IPS-11a (cell line): ENCODE measurements around the gene ADCY2.

Experiments used
- H3K4me3 ChIP-seq: one replicate; pipeline ENCODE4 v1.5.1; 2013; ENCODE audit warnings: low read depth, low read length, control low read depth

Gene ADCY2

GRCh38 chr5:7815892-7816534 is 420.1 kb downstream of the ADCY2 start:
- H3K4me3 ChIP-seq, result no peak overlapping the region

GRCh38 chr5:7816535-7816901 is 420.6 kb downstream of the ADCY2 start:
- no peak overlapping the region for H3K4me3 ChIP-seq

- H3K4me3 ChIP-seq, result no peak overlapping the region
These were observed 426.5 kb downstream of the ADCY2 start for GRCh38 chr5:7822449-7822848.

- no peak overlapping the region for H3K4me3 ChIP-seq
These were observed 427.7 kb downstream of the ADCY2 start for GRCh38 chr5:7823594-7823993.

DNA sequence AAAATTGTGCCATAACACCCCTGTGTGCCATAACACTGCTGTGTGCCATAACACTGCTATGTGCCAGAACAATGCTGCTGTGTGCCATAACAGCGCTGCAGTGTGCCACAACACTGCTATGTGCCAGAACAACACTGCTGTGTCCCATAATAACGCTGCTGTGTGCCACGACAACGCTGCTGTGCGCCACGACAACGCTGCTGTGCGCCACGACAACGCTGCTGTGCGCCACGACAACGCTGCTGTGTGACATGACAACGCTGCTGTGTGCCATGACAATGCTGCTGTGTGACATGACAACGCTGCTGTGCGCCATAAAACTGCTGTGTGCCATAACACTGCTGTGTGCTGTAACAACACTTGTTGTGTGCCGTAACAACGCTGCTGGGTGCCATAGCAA is 429.1 kb downstream of the ADCY2 start:
- H3K4me3 ChIP-seq, result no peak overlapping the region

DNA sequence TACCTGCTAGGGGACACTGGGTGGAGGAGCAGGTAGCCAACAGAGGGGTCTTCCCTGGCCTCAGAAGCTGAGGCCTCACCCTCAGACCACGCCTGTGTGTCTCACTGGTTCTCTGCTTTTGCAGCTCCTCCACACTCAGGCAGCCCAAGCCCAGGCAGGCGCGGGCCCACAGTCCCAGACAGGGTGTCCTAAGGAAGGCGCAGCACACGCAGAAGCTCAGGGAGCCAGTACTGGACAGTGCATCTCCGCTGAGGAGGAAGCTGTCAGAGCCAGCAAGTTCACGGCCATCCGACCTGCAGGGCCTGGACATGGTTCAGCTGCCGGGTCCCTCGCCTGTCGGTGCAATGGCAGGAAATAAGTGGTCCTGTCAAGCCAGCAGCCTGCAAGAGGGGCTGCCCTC is 429.7 kb downstream of the ADCY2 start:
- H3K4me3 ChIP-seq, result no peak overlapping the region

GRCh38 chr5:7827610-7828009 is 431.7 kb downstream of the ADCY2 start:
- H3K4me3 ChIP-seq, result no peak overlapping the region

DNA sequence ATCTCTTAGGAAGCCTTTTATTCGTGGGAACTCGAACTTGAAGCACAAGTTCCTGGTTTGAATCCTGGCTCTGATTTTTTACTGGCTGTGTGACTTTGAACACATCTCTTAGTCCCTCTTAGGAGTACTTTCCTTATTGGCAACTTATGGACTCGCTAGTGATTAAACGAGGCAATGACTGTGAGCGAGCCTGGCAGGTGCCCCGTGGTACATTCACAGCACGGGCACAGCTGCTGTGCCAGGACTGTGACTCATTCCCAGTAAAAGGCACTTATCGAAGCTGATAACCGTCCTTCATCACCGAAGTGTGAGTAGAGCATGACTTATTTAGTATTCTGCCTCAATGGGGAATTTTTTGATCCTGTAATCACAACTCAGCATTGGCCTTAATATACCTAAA is 432.3 kb downstream of the ADCY2 start:
- H3K4me3 ChIP-seq, result no peak overlapping the region

DNA sequence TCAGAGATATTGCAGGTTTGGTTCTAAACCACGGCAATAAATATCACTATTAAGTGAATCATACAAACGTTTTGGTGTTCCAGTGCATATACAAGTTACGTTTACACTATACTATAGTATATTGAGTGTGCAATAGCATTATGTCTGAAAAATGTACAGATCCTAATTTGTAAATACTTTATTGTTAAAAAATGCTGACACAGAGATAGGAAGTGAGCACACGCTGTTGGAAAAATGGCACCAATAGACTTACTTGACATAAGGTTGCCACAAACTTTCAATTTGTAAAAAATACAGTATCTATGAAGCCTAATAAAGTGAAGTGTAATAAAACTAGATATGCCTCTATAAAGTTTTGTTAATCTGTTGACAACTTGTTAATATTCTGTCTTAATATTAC is 439.0 kb downstream of the ADCY2 start:
- H3K4me3 ChIP-seq, result no peak overlapping the region

DNA sequence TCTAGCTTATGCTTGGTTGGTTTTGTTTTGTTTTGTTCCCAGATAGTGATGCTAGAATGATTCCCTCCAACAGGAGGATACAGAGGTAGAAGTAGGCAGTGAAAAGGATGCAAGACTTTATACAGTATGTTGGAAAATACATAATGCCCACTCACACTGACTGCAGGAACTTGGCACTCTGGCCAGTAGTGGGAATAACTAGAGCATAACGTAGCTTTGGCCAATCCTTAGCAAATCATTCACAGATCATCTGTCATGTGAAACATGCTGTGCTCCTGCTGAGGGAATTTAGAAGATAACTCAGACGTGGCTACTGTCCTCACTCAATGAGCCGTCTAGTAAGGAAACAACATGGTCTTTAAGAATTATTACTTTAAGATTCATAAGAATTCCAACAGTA is 441.5 kb downstream of the ADCY2 start:
- no peak overlapping the region for H3K4me3 ChIP-seq

DNA sequence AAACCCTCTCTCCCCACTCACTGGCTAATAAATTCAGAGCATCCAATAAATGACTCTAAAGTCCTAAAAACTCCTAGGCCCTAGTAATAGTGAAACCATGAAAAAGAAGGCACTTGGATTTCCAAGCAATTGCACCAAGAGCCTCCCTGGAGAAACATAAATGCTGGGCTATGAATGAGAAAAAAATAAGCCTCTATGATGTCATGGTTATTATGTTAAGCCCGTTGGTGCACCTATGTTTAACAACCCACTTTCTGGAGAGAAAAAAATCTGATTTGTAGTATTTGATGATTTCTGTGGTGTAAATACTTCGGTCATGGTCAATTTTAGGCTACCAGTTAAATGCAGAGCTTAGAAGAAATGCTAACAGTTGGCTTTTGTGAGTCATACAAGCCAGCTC is 446.6 kb downstream of the ADCY2 start:
- H3K4me3 ChIP-seq, result no peak overlapping the region

DNA sequence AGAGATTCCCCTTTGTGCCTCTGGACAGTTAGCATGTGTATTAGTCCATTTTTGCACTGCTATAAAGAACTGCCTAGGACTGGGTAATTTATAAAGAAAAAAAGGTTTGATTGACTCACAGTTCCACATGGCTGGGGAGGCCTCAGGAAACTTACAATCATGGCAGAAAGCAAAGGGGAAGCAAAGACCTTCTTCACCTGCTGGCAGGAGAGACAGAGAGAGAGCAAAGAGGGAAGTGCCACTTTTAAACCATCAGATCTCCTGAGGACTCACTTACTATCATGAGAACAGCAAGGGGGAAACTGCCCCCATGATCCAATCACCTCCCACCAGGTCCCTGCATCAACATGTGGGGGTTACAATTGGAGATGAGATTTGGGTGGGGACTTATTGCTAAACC is 449.0 kb downstream of the ADCY2 start:
- H3K4me3 ChIP-seq, result no peak overlapping the region

GRCh38 chr5:7845557-7845956 is 449.6 kb downstream of the ADCY2 start:
- no peak overlapping the region for H3K4me3 ChIP-seq

DNA sequence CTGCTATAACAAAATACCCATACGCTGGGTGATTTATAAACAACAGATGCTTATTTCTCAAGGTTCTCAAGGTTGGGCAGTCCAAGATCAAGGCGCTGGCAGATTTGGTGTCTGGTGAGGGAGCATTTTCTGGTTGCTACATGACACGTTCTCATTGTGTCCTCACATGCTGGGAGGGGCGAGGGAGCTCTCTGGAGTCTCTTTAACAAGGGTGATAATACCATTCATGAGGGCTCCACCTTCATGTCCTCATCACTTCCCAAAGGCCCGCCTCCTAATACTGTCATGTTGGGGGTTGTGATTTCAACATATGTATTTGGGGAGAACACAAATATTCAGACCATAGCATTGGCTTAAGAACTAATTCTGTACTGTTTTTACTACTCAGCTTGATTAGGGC is 450.4 kb downstream of the ADCY2 start:
- H3K4me3 ChIP-seq, result no peak overlapping the region

GRCh38 chr5:7848296-7848695 is 452.4 kb downstream of the ADCY2 start:
- H3K4me3 ChIP-seq, result no peak overlapping the region

DNA sequence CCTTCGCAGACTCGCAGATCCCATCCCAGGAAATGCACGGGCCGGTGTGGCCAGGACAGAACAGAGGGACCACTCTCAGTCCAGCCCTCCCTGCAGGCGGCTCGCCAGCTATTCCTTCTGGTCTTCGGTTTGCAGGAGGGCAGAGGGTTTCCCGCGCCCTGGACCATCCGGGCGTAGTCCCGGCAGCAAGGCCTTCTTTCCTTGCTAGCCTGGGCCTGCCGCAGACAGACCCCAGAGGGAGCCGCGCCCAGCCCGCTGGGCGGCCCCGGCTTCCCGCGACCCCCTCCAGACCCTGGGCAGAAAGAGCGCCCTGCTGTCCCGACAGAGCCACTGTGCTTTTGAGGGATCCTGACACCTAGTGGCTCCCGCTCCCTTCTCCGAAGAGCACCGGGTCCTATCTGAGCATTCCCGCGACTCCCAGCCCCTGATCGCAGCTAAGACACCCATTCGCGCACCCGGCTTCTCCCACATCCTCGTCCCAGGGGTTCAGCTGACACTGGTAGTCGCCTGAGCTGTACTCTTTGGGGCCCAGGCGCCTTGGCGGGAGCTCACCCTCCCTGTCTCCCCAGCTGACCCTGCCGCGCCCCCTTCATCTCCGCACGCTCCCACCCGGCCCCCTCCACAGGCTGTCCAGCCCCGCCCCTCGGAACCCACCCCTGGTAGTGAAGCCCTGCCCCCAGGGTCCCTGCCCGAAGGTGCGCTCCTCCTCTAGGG is 453.9 kb downstream of the ADCY2 start:
- peak overlapping the region; percentile 56 for H3K4me3 ChIP-seq

GRCh38 chr5:7850395-7851239 is 454.7 kb downstream of the ADCY2 start, which contains the start of gene CFAP90:
Gene CFAP90 (minus strand): TSS chr5:7851133. CDS start chr5:7851021, 112 bp downstream.
- peak within 1 kb of the TSS; percentile 56 for H3K4me3 ChIP-seq

DNA sequence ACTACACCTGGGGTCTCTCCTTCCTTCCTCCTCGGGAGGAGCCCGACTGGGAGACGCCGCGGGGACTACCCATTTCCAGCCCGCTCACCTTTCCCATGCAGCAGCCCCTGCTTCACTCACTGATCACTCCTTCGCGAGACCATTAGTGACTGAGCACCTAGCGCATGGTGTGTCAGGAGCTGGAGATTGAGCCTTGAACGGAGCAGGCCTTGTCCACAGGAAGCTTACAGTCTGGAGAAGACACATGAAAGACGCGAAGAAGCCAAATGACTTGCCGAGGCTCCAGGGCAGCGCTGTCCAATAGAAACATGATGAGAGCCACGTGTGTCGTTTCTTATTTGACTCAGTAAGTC is 455.3 kb downstream of the ADCY2 start:
- peak overlapping the region; percentile 55 for H3K4me3 ChIP-seq

GRCh38 chr5:7851617-7852289 is 455.8 kb downstream of the ADCY2 start:
- H3K4me3 ChIP-seq, result no peak overlapping the region

- no peak overlapping the region for H3K4me3 ChIP-seq
These were observed 456.6 kb downstream of the ADCY2 start for GRCh38 chr5:7852542-7852941.

GRCh38 chr5:7852988-7853387 is 457.1 kb downstream of the ADCY2 start:
- no peak overlapping the region for H3K4me3 ChIP-seq
